ENCODE data around the gene IER3IP1. TPM values are rescaled to one million over a fixed set of nuclear protein-coding genes. Genes with fewer than 3 reads are reported as not detected.

IER3IP1 gene
- total RNA-seq, 1 experiment from 2014 or later, result 17.7 TPM

GRCh38 chr18:47143899-47144485, 32.2 kb downstream of the IER3IP1 start:
- H3K9me3 ChIP-seq (ENCODE audit: low read depth, low read length, poor library complexity, severe bottlenecking), result no peaks in the 10 kb centered on the region
- H3K27ac ChIP-seq (ENCODE audit: low read depth, low read length, poor library complexity, severe bottlenecking), result no peak overlapping the region
- no peak overlapping the region for H3K4me3 ChIP-seq (ENCODE audit: low read depth, low read length, poor library complexity, severe bottlenecking)
- no peaks in the 10 kb centered on the region for H3K27me3 ChIP-seq (replicated peaks; ENCODE audit: insufficient read depth, low read depth, low read length, poor library complexity)
- TF ChIP-seq EZH2 (IDR thresholded peaks at IDR 0.05; ENCODE audit: borderline replicate concordance, low read depth, low read length, poor library complexity, severe bottlenecking) (no peak), CTCF (conservative IDR thresholded peaks at IDR 0.05; ENCODE audit: low read depth, low read length) (no peak)
- H3K4me1 ChIP-seq (ENCODE audit: insufficient read depth, low read length, poor library complexity, severe bottlenecking), result peaks cover 5% of the 10 kb centered on the region
- intact Hi-C loops (cut with micrococcal nuclease; ENCODE audit: unreplicated experiment), result no loop called here
- DNase-seq (ENCODE audit: low spot score), result no peak
- ChIA-PET POLR2A (ENCODE audit: low non-redundant PET) (no interaction called here), CTCF (no interaction called here)
- BruUV-seq (replicated peaks), result no TSS peak
- H3K36me3 ChIP-seq (ENCODE audit: insufficient read depth, low read length, poor library complexity, severe bottlenecking), result peaks cover 3% of the 10 kb centered on the region

DNA sequence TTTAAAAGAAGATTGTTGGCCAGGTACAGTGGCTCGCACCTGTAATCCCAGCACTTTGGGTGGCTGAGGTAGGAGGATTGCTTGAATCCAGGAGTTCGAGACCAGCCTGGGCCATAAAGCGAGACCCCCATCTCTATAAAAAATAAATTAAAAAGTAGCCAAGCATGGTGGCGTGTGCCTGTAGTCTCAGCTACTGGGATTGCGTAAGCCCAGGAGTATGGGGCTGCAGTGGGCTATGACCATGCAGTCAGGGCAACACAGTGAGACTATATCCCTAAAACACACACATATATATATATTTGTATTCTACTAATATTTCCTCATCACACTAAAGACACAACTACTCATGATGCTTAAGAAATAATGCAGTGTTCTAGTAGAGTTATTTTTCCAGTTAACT, 33.0 kb downstream of the IER3IP1 start:
- ChIA-PET CTCF (no interaction called here), POLR2A (ENCODE audit: low non-redundant PET) (no interaction called here)
- Histone ChIP-seq H3K4me3 (ENCODE audit: low read depth, low read length, poor library complexity, severe bottlenecking) (no peak overlapping the region), H3K27ac (ENCODE audit: low read depth, low read length, poor library complexity, severe bottlenecking) (no peak overlapping the region), H3K4me1 (ENCODE audit: insufficient read depth, low read length, poor library complexity, severe bottlenecking) (no peaks in the 10 kb centered on the region), H3K36me3 (ENCODE audit: insufficient read depth, low read length, poor library complexity, severe bottlenecking) (peaks cover 3% of the 10 kb centered on the region), H3K27me3 (replicated peaks; ENCODE audit: insufficient read depth, low read depth, low read length, poor library complexity) (no peaks in the 10 kb centered on the region), H3K9me3 (ENCODE audit: low read depth, low read length, poor library complexity, severe bottlenecking) (no peaks in the 10 kb centered on the region)
- DNase-seq (ENCODE audit: low spot score), result no peak
- no TSS peak for BruUV-seq (replicated peaks)
- intact Hi-C loops (cut with micrococcal nuclease; ENCODE audit: unreplicated experiment), result no loop called here
- TF ChIP-seq EZH2 (IDR thresholded peaks at IDR 0.05; ENCODE audit: borderline replicate concordance, low read depth, low read length, poor library complexity, severe bottlenecking), result no peak
- TF ChIP-seq CTCF (conservative IDR thresholded peaks at IDR 0.05; ENCODE audit: low read depth, low read length), result no peak

DNA sequence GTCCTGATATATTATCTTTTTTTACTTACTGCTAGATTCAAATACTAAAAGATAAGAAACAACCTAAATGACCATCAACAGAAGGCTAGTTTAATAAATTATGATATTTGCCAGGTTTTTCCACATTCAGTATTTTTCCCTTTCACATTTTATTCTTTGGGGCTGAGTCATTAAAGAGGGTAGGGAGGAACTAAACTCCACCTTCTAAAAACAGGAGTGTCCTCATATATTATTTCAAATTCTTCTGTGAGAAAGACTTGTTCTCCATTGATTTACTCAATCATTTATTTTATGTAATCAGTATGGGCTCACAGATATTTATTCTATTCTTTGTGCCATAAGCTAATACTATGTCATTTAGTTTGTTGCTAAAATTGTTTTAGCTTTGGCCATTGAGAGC, 34.9 kb downstream of the IER3IP1 start:
- BruUV-seq (replicated peaks), result no TSS peak
- Histone ChIP-seq H3K27ac (ENCODE audit: low read depth, low read length, poor library complexity, severe bottlenecking) (no peak overlapping the region), H3K9me3 (ENCODE audit: low read depth, low read length, poor library complexity, severe bottlenecking) (no peaks in the 10 kb centered on the region), H3K36me3 (ENCODE audit: insufficient read depth, low read length, poor library complexity, severe bottlenecking) (peaks cover under 1% of the 10 kb centered on the region), H3K27me3 (replicated peaks; ENCODE audit: insufficient read depth, low read depth, low read length, poor library complexity) (no peaks in the 10 kb centered on the region), H3K4me3 (ENCODE audit: low read depth, low read length, poor library complexity, severe bottlenecking) (no peak overlapping the region), H3K4me1 (ENCODE audit: insufficient read depth, low read length, poor library complexity, severe bottlenecking) (no peaks in the 10 kb centered on the region)
- no peak for DNase-seq (ENCODE audit: low spot score)
- ChIA-PET CTCF (no interaction called here), POLR2A (ENCODE audit: low non-redundant PET) (no interaction called here)
- intact Hi-C loops (cut with micrococcal nuclease; ENCODE audit: unreplicated experiment), result no loop called here
- TF ChIP-seq EZH2 (IDR thresholded peaks at IDR 0.05; ENCODE audit: borderline replicate concordance, low read depth, low read length, poor library complexity, severe bottlenecking) (no peak), CTCF (conservative IDR thresholded peaks at IDR 0.05; ENCODE audit: low read depth, low read length) (no peak)

Measured in A673 (cell line).